HepG2 (cell line): ENCODE measurements around the gene FBXO11. TPM values are rescaled to one million over a fixed set of nuclear protein-coding genes. Genes with fewer than 3 reads are reported as not detected.

Experiments used
- ARID5B ChIP-seq: IDR thresholded peaks from 2 replicates; pipeline ENCODE4 v1.4.0; 2020; ENCODE audit warnings: mild to moderate bottlenecking, missing genetic modification reagents
- CAMTA2 ChIP-seq: sonication (generic); formaldehyde crosslinking; IDR thresholded peaks from 2 replicates; pipeline ENCODE4 v1.4.0; 2020; ENCODE audit warnings: mild to moderate bottlenecking, missing genetic modification reagents, borderline replicate concordance
- CBX5 ChIP-seq: sonication (generic); formaldehyde crosslinking; IDR thresholded peaks from 2 replicates; pipeline ENCODE4 v1.4.0; 2020; ENCODE audit warnings: missing genetic modification reagents, borderline replicate concordance
- DRAP1 ChIP-seq: IDR thresholded peaks from 2 replicates; pipeline ENCODE4 v1.6.1; 2016; ENCODE audit warnings: missing genetic modification reagents, missing compliant biosample characterization
- GATA4 ChIP-seq: sonication (generic); IDR thresholded peaks from 2 replicates; pipeline ENCODE4 v1.6.1; 2016; ENCODE audit warnings: antibody characterized with exemption, low read depth, borderline replicate concordance
- MEIS1 ChIP-seq: sonication (generic); formaldehyde crosslinking; IDR thresholded peaks from 2 replicates; pipeline ENCODE4 v1.9.0; 2021; ENCODE audit warnings: mild to moderate bottlenecking, missing genetic modification reagents, moderate library complexity, borderline replicate concordance
- PRMT3 ChIP-seq: sonication (generic); formaldehyde crosslinking; IDR thresholded peaks from 2 replicates; pipeline ENCODE4 v1.8.1; 2022; ENCODE audit warnings: low read depth, mild to moderate bottlenecking, moderate library complexity, missing genetic modification reagents, borderline replicate concordance
- RAD21 ChIP-seq: fragments of 450-650 bp; formaldehyde crosslinking; IDR thresholded peaks from 2 replicates; pipeline ENCODE4 v1.5.0; 2020; ENCODE audit warnings: mild to moderate bottlenecking
- RFX1 ChIP-seq: fragments of 450-650 bp; IDR thresholded peaks from 2 replicates; pipeline ENCODE4 v1.6.1; 2017
- SMARCC2 ChIP-seq: fragments of 450-650 bp; IDR thresholded peaks from 2 replicates; pipeline ENCODE4 v1.6.1; 2017; ENCODE audit warnings: antibody characterized with exemption, mild to moderate bottlenecking
- XRCC5 ChIP-seq: fragments of 200-400 bp; formaldehyde crosslinking; optimal IDR thresholded peaks from 2 replicates; pipeline ENCODE3; 2017; ENCODE audit warnings: mild to moderate bottlenecking, low read length
- ZFP82 ChIP-seq: sonication (generic); formaldehyde crosslinking; IDR thresholded peaks from 2 replicates; pipeline ENCODE4 v1.5.1; 2020; ENCODE audit warnings: mild to moderate bottlenecking, missing genetic modification reagents, borderline replicate concordance
- ZMYM4 ChIP-seq: sonication (generic); formaldehyde crosslinking; IDR thresholded peaks from 2 replicates; pipeline ENCODE4 v1.8.1; 2023; ENCODE audit warnings: mild to moderate bottlenecking, missing genetic modification reagents
- ZNF282 ChIP-seq: fragments of 450-650 bp; IDR thresholded peaks from 2 replicates; pipeline ENCODE4 v1.6.1; 2018; ENCODE audit not compliant: partially characterized antibody
- ZNF33B ChIP-seq: sonication (generic); formaldehyde crosslinking; IDR thresholded peaks from 2 replicates; pipeline ENCODE4 v1.5.1; 2020; ENCODE audit warnings: mild to moderate bottlenecking, missing genetic modification reagents
- ZNF430 ChIP-seq: sonication (generic); formaldehyde crosslinking; IDR thresholded peaks from 2 replicates; pipeline ENCODE4 v1.9.0; 2021; ENCODE audit warnings: mild to moderate bottlenecking, missing genetic modification reagents
- ZNF564 ChIP-seq: sonication (generic); formaldehyde crosslinking; IDR thresholded peaks from 2 replicates; pipeline ENCODE4 v1.8.1; 2023; ENCODE audit warnings: mild to moderate bottlenecking, missing genetic modification reagents
- ZNF619 ChIP-seq: sonication (generic); formaldehyde crosslinking; IDR thresholded peaks from 2 replicates; pipeline ENCODE4 v1.4.0; 2020; ENCODE audit warnings: mild to moderate bottlenecking, missing genetic modification reagents
- ZNF879 ChIP-seq: sonication (generic); formaldehyde crosslinking; IDR thresholded peaks from 2 replicates; pipeline ENCODE4 v1.8.1; 2023; ENCODE audit warnings: missing genetic modification reagents
- polyA plus RNA-seq, 8 experiments: library from polyadenylated mRNA; depleted of rRNA in 3 of 8; stranded (reverse) in 7 of 8; unstranded in 1 of 8; fragments of >200 nt; fragmentation: Illumina TruSeq in 4 of 8; extraction: Trizol in 4 of 8; gene quantifications; 2 replicates each; pipeline versions ENCODE4 v1.2.1 to v1.2.3, GENCODE V29; 2011 to 2016; ENCODE audit warnings: low read depth in 4 of 8, missing spikeins in 1 of 8, mixed read lengths in 1 of 8; ENCODE audit not compliant: insufficient read depth in 1 of 8
- total RNA-seq, 5 experiments: library from RNA; depleted of rRNA; stranded (reverse); fragments of >200 nt; fragmentation: Illumina TruSeq; extraction: Trizol; gene quantifications; 2 replicates each; pipeline ENCODE4 v1.2.3, GENCODE V29; 2016; ENCODE audit warnings: low read depth in 1 of 5
- TF ChIP-seq, protein P1 (sequence below): IDR thresholded peaks from 2 replicates; pipeline ENCODE4 v1.6.1; 2016; ENCODE audit warnings: low read depth, borderline replicate concordance
- TF ChIP-seq, protein P2 (sequence below): IDR thresholded peaks from 2 replicates; pipeline ENCODE4 v1.6.1; 2016; ENCODE audit warnings: mild to moderate bottlenecking
- TF ChIP-seq, protein P3 (sequence below): sonication (generic); formaldehyde crosslinking; conservative IDR thresholded peaks from 2 replicates; pipeline ENCODE4 v1.8.0; 2022; ENCODE audit warnings: mild to moderate bottlenecking, moderate library complexity, missing genetic modification reagents

FBXO11 gene
- total and polyA plus RNA-seq, 2 of the 13 experiments (the other 11 are each of a cell fraction or from before 2014, with no cell fraction given): 27.9 to 47.6 TPM

- TF ChIP-seq ZNF564 (CRISPR knock-in tag) (peak; percentile 90), ZNF879 (CRISPR knock-in tag) (peak; percentile 85), ARID5B (CRISPR knock-in tag) (no peak; the same call in 1 of the 2 replicates), DRAP1 (CRISPR knock-in tag) (peak; percentile 60), ZNF619 (CRISPR knock-in tag) (peak; percentile 52), ZNF282 (no peak), ZNF33B (CRISPR knock-in tag) (peak; percentile 93), CAMTA2 (no peak), ZMYM4 (CRISPR knock-in tag) (peak; percentile 80), GATA4 (peak; percentile 46; the same call in 1 of the 2 replicates), PRMT3 (CRISPR knock-in tag) (peak; percentile 92), CBX5 (CRISPR knock-in tag) (no peak), XRCC5 (peak; percentile 63), ZNF430 (CRISPR knock-in tag) (peak; percentile 88), RFX1 (no peak), ZFP82 (CRISPR knock-in tag) (peak; percentile 99), MEIS1 (CRISPR knock-in tag) (peak; percentile 88; the same call in 1 of the 2 replicates), RAD21 (CRISPR knock-in tag) (peak; percentile 40; the same call in 1 of the 2 replicates), SMARCC2 (no peak)
- TF ChIP-seq, protein P1, sequence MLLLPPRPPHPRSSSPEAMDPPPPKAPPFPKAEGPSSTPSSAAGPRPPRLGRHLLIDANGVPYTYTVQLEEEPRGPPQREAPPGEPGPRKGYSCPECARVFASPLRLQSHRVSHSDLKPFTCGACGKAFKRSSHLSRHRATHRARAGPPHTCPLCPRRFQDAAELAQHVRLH (CRISPR knock-in tag): peak; percentile 52; the same call in 1 of the 2 replicates
- TF ChIP-seq, protein P2, sequence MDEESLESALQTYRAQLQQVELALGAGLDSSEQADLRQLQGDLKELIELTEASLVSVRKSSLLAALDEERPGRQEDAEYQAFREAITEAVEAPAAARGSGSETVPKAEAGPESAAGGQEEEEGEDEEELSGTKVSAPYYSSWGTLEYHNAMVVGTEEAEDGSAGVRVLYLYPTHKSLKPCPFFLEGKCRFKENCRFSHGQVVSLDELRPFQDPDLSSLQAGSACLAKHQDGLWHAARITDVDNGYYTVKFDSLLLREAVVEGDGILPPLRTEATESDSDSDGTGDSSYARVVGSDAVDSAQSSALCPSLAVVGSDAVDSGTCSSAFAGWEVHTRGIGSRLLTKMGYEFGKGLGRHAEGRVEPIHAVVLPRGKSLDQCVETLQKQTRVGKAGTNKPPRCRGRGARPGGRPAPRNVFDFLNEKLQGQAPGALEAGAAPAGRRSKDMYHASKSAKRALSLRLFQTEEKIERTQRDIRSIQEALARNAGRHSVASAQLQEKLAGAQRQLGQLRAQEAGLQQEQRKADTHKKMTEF: peak; percentile 79
- TF ChIP-seq, protein P3, sequence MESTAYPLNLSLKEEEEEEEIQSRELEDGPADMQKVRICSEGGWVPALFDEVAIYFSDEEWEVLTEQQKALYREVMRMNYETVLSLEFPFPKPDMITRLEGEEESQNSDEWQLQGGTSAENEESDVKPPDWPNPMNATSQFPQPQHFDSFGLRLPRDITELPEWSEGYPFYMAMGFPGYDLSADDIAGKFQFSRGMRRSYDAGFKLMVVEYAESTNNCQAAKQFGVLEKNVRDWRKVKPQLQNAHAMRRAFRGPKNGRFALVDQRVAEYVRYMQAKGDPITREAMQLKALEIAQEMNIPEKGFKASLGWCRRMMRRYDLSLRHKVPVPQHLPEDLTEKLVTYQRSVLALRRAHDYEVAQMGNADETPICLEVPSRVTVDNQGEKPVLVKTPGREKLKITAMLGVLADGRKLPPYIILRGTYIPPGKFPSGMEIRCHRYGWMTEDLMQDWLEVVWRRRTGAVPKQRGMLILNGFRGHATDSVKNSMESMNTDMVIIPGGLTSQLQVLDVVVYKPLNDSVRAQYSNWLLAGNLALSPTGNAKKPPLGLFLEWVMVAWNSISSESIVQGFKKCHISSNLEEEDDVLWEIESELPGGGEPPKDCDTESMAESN (CRISPR knock-in tag): peak; percentile 94
Observed at GRCh38 chr2:47782671-47783485, 123.4 kb downstream of the FBXO11 start, which contains the start of gene MSH6 (continued).
